Testis (tissue), 3 donors: Measurements from ENCODE around the gene RGS12. TPM values are rescaled to one million over a fixed set of nuclear protein-coding genes. Genes with fewer than 3 reads are reported as not detected.

Experiments
- DNase-seq: peaks from one replicate; pipeline ENCODE4 v3.0.0-alpha.2; 2019
- H3K27ac ChIP-seq, 2 donors: fragments of 200-600 bp; sonication (generic); one replicate each; pipeline ENCODE4 v1.5.1; 2019
- H3K27me3 ChIP-seq: fragments of 200-600 bp; sonication (generic); one replicate; pipeline ENCODE4 v1.5.1; 2019
- H3K36me3 ChIP-seq: fragments of 200-600 bp; sonication (generic); one replicate; pipeline ENCODE4 v1.5.1; 2017; ENCODE audit warnings: low read depth; ENCODE audit errors: missing control alignments
- H3K4me1 ChIP-seq: fragments of 200-600 bp; sonication (generic); one replicate; pipeline ENCODE4 v1.5.1; 2019
- H3K4me3 ChIP-seq, 2 donors: fragments of 200-600 bp; sonication (generic); one replicate each; pipeline ENCODE4 v1.5.1; 2017 to 2019
- H3K9me3 ChIP-seq: fragments of 200-600 bp; sonication (generic); one replicate; pipeline ENCODE4 v1.5.1; 2017
- CTCF ChIP-seq, 3 experiments: fragments of 450-650 bp in 2 of 3; fragments of 200-600 bp in 1 of 3; sonication (generic) in 1 of 3; IDR thresholded peaks; one replicate each; pipeline ENCODE4 v1.5.1; 2016 to 2019; ENCODE audit warnings: antibody characterized with exemption in 3 of 3, mild to moderate bottlenecking in 2 of 3, moderate library complexity in 1 of 3
- POLR2A ChIP-seq: fragments of 450-650 bp; IDR thresholded peaks from one replicate; pipeline ENCODE4 v1.6.1; 2017; ENCODE audit warnings: antibody characterized with exemption, mild to moderate bottlenecking, moderate library complexity
- WGBS, 2 donors: methylation state at CpG; one replicate each; pipeline ENCODE4 v1.1.5; 2018; 5-methylcytosine and 5-hydroxymethylcytosine counted together
- intact Hi-C: fragments of 100-400 bp; cut with DNase I; formaldehyde crosslinking; loops from one replicate; pipeline ENCODE4 v1.15.1; 2023; ENCODE audit warnings: low total_unique reads
- polyA plus RNA-seq: library from polyadenylated mRNA; stranded (reverse); fragments of 350-450 nt; fragmentation: Illumina TruSeq; extraction: RNeasy Lipid Tissue Mini Kit (QIAGEN cat#74804); gene quantifications from one replicate; pipeline ENCODE4 v1.2.3, GENCODE V29; 2014; ENCODE audit warnings: low read depth, low replicate concordance; ENCODE audit not compliant: insufficient read depth
- total RNA-seq, 2 donors: library from RNA; depleted of rRNA; stranded (reverse); fragments of >200 nt; gene quantifications; one replicate each; pipeline ENCODE4 v1.2.3, GENCODE V29; 2016

RGS12 gene
- total and polyA plus RNA-seq, 3 donors from 2014 or later: 25.0 to 68.2 (median 39.0) TPM

GRCh38 chr4:3250956-3251690 is 41.7 kb upstream of the RGS12 start:
- no peak overlapping the region for H3K27ac ChIP-seq
- H3K4me1 ChIP-seq: no peaks in the 10 kb centered on the region
- TF ChIP-seq CTCF (IDR thresholded peaks at IDR 0.05) (no peak), POLR2A (no peak)
- WGBS, 2 donors: 85 to 94% methylated on average over 7 to 19 of the region's 19 CpGs
- H3K36me3 ChIP-seq: no peaks in the 10 kb centered on the region
- no peaks in the 10 kb centered on the region for H3K9me3 ChIP-seq
- no peak for DNase-seq
- intact Hi-C loops: no loop called here
- H3K4me3 ChIP-seq: no peak overlapping the region
- H3K27me3 ChIP-seq: no peaks in the 10 kb centered on the region

GRCh38 chr4:3251691-3252479 is 40.9 kb upstream of the RGS12 start:
- intact Hi-C loops: no loop called here
- H3K9me3 ChIP-seq: no peaks in the 10 kb centered on the region
- H3K4me3 ChIP-seq: no peak overlapping the region
- H3K4me1 ChIP-seq: no peaks in the 10 kb centered on the region
- no peaks in the 10 kb centered on the region for H3K36me3 ChIP-seq
- H3K27ac ChIP-seq: no peak overlapping the region
- TF ChIP-seq POLR2A (no peak), CTCF (IDR thresholded peaks at IDR 0.05) (no peak)
- no peaks in the 10 kb centered on the region for H3K27me3 ChIP-seq
- 95 to 98% methylated on average over 9 to 11 of the region's 11 CpGs for WGBS, 2 donors
- no peak for DNase-seq

GRCh38 chr4:3252480-3252828 is 40.4 kb upstream of the RGS12 start:
- no peak for TF ChIP-seq POLR2A
- 92 to 96% methylated on average over 3 of the region's 3 CpGs for WGBS, 2 donors
- no peak overlapping the region for H3K27ac ChIP-seq
- H3K4me1 ChIP-seq: no peaks in the 10 kb centered on the region
- DNase-seq: no peak
- H3K9me3 ChIP-seq: no peaks in the 10 kb centered on the region
- H3K4me3 ChIP-seq: no peak overlapping the region
- H3K27me3 ChIP-seq: no peaks in the 10 kb centered on the region
- intact Hi-C loops: no loop called here
- H3K36me3 ChIP-seq: no peaks in the 10 kb centered on the region

GRCh38 chr4:3252831-3253641 is 39.8 kb upstream of the RGS12 start:
- no peak for DNase-seq
- 92 to 96% methylated on average over 33 to 38 of the region's 38 CpGs for WGBS, 2 donors

More at GRCh38 chr4:3252831-3253641, 39.8 kb upstream of the RGS12 start:
- TF ChIP-seq CTCF (IDR thresholded peaks at IDR 0.05) (no peak), POLR2A (no peak)
- Histone ChIP-seq H3K36me3 (no peaks in the 10 kb centered on the region), H3K9me3 (no peaks in the 10 kb centered on the region), H3K27me3 (no peaks in the 10 kb centered on the region), H3K27ac (no peak overlapping the region), H3K4me3 (no peak overlapping the region), H3K4me1 (no peaks in the 10 kb centered on the region)
- intact Hi-C loops: no loop called here
